Loucy (cell line): ENCODE measurements around the gene COLQ.

Source experiments
- H2AFZ ChIP-seq: fragments of 200-600 bp; sonication (generic); 2 replicates; pipeline ENCODE4 v1.6.0; 2016; ENCODE audit warnings: antibody characterized with exemption, mild to moderate bottlenecking, low read length, moderate library complexity
- H3F3A ChIP-seq: fragments of 200-600 bp; 2 replicates; pipeline ENCODE4 v1.6.0; 2016; ENCODE audit warnings: antibody characterized with exemption, low read depth, mild to moderate bottlenecking
- H3K27me3 ChIP-seq: fragments of 200-600 bp; sonication (generic); 2 replicates; pipeline ENCODE4 v1.6.1; 2014; ENCODE audit warnings: low read length, mild to moderate bottlenecking; ENCODE audit not compliant: insufficient read depth, poor library complexity, severe bottlenecking
- H3K36me3 ChIP-seq: fragments of 200-600 bp; sonication (generic); 2 replicates; pipeline ENCODE4 v1.6.1; 2016; ENCODE audit warnings: low read length; ENCODE audit not compliant: insufficient read depth
- H3K4me1 ChIP-seq: fragments of 200-600 bp; sonication (generic); 2 replicates; pipeline ENCODE4 v1.5.1; 2014; ENCODE audit warnings: low read length, mild to moderate bottlenecking; ENCODE audit not compliant: insufficient read depth, poor library complexity, severe bottlenecking
- H3K4me2 ChIP-seq: fragments of 200-600 bp; sonication (generic); 2 replicates; pipeline ENCODE4 v1.6.0; 2014; ENCODE audit warnings: antibody characterized with exemption, low read length, low read depth, mild to moderate bottlenecking; ENCODE audit not compliant: poor library complexity, severe bottlenecking
- H3K4me3 ChIP-seq: fragments of 200-600 bp; sonication (generic); 2 replicates; pipeline ENCODE4 v1.5.1; 2014; ENCODE audit warnings: low read length, mild to moderate bottlenecking, mixed read lengths; ENCODE audit not compliant: poor library complexity, severe bottlenecking
- H3K79me2 ChIP-seq: fragments of 200-600 bp; sonication (generic); 2 replicates; pipeline ENCODE4 v1.6.1; 2014; ENCODE audit warnings: low read length; ENCODE audit not compliant: insufficient read depth
- H3K9ac ChIP-seq: fragments of 200-600 bp; sonication (generic); 2 replicates; pipeline ENCODE4 v1.6.0; 2014; ENCODE audit warnings: mild to moderate bottlenecking, low read depth, low read length, moderate library complexity; ENCODE audit not compliant: poor library complexity, severe bottlenecking
- H3K9me2 ChIP-seq: fragments of 200-600 bp; sonication (generic); replicated peaks from 2 replicates; pipeline ENCODE4 v1.6.1; 2016; ENCODE audit warnings: low read depth, low read length, mixed read lengths
- H3K9me3 ChIP-seq: fragments of 200-600 bp; sonication (generic); 2 replicates; pipeline ENCODE4 v1.6.1; 2014; ENCODE audit warnings: mild to moderate bottlenecking, antibody characterized with exemption, low read length, low read depth; ENCODE audit not compliant: insufficient read depth
- H4K20me1 ChIP-seq: fragments of 200-600 bp; sonication (generic); 2 replicates; pipeline ENCODE4 v1.6.0; 2014; ENCODE audit warnings: antibody characterized with exemption, low read length, mild to moderate bottlenecking; ENCODE audit not compliant: insufficient read depth, poor library complexity, severe bottlenecking
- EZH2phosphoT487 ChIP-seq: fragments of 200-600 bp; IDR thresholded peaks from 2 replicates; pipeline ENCODE4 v1.6.1; 2018; ENCODE audit warnings: antibody characterized with exemption, mild to moderate bottlenecking, moderate library complexity, borderline replicate concordance
- TF ChIP-seq, protein P1 (sequence below): fragments of 200-600 bp; sonication (generic); conservative IDR thresholded peaks from 2 replicates; pipeline ENCODE4 v1.5.1; 2014; ENCODE audit warnings: mild to moderate bottlenecking, antibody characterized with exemption, low read length

Gene COLQ

DNA sequence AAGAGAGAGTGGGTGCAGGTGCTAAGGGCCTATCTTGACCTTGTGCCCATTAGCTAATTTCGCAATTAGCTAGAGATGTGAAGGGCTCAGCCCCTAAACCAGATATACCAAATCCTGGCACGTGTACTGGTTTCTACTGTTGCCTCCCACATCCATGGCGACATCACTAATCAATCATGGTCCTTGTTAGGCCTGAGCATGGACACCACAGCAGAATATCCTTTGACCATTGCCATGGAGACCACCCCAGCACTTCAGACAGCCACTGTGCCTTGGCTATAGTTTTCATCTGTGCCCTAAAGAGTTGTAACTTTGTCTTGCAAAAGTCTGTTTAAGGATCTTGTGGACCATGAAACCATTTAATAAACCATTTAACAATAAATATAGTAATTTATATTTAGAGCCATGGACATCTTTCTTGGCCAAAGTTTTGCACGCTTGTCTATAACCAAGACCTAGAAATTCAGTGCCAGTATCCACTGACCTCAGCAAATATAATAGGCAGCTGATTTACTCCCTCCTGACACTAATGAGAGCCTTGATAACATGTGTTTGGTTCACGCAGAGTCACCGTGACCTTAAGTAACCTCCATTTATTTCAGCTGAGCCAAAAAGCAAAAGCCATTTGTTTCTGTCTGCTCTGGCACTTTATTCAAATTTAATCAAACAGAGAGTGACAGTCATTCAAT is 43.4 kb downstream of the COLQ start:
- H3F3A ChIP-seq, result no peaks in the 10 kb centered on the region
- no peaks in the 10 kb centered on the region for H3K79me2 ChIP-seq
- no peaks in the 10 kb centered on the region for H3K36me3 ChIP-seq
- H3K27me3 ChIP-seq, result no peaks in the 10 kb centered on the region
- H3K4me3 ChIP-seq, result no peak overlapping the region
- no peak overlapping the region for H2AFZ ChIP-seq
- no peak overlapping the region for H3K9ac ChIP-seq
- no peaks in the 10 kb centered on the region for H3K9me3 ChIP-seq
- H3K4me2 ChIP-seq, result no peak overlapping the region
- no peak for TF ChIP-seq EZH2phosphoT487
- TF ChIP-seq, protein P1, sequence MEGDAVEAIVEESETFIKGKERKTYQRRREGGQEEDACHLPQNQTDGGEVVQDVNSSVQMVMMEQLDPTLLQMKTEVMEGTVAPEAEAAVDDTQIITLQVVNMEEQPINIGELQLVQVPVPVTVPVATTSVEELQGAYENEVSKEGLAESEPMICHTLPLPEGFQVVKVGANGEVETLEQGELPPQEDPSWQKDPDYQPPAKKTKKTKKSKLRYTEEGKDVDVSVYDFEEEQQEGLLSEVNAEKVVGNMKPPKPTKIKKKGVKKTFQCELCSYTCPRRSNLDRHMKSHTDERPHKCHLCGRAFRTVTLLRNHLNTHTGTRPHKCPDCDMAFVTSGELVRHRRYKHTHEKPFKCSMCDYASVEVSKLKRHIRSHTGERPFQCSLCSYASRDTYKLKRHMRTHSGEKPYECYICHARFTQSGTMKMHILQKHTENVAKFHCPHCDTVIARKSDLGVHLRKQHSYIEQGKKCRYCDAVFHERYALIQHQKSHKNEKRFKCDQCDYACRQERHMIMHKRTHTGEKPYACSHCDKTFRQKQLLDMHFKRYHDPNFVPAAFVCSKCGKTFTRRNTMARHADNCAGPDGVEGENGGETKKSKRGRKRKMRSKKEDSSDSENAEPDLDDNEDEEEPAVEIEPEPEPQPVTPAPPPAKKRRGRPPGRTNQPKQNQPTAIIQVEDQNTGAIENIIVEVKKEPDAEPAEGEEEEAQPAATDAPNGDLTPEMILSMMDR, result no peak
- no peaks in the 10 kb centered on the region for H3K9me2 ChIP-seq
- H4K20me1 ChIP-seq, result no peaks in the 10 kb centered on the region
- H3K4me1 ChIP-seq, result no peaks in the 10 kb centered on the region

- Histone ChIP-seq H3K9me2 (no peaks in the 10 kb centered on the region), H3K4me1 (no peaks in the 10 kb centered on the region), H2AFZ (no peak overlapping the region), H3K36me3 (no peaks in the 10 kb centered on the region), H3F3A (no peaks in the 10 kb centered on the region), H4K20me1 (no peaks in the 10 kb centered on the region), H3K27me3 (no peaks in the 10 kb centered on the region), H3K4me2 (no peak overlapping the region), H3K79me2 (no peaks in the 10 kb centered on the region), H3K9me3 (no peaks in the 10 kb centered on the region), H3K9ac (no peak overlapping the region), H3K4me3 (no peak overlapping the region)
- TF ChIP-seq EZH2phosphoT487, result no peak
- TF ChIP-seq, protein P1, result no peak
These were observed 45.1 kb downstream of the COLQ start for GRCh38 chr3:15476378-15476777.

- no peak overlapping the region for H3K4me3 ChIP-seq
- no peaks in the 10 kb centered on the region for H4K20me1 ChIP-seq
- H3K79me2 ChIP-seq, result no peaks in the 10 kb centered on the region
- H3K4me1 ChIP-seq, result no peaks in the 10 kb centered on the region
- no peaks in the 10 kb centered on the region for H3K27me3 ChIP-seq
- no peaks in the 10 kb centered on the region for H3K9me3 ChIP-seq
- no peak overlapping the region for H2AFZ ChIP-seq
- no peaks in the 10 kb centered on the region for H3K36me3 ChIP-seq
- no peak overlapping the region for H3K9ac ChIP-seq
- no peaks in the 10 kb centered on the region for H3K9me2 ChIP-seq
- no peaks in the 10 kb centered on the region for H3F3A ChIP-seq
- TF ChIP-seq, protein P1, result no peak
- TF ChIP-seq EZH2phosphoT487, result no peak
- no peak overlapping the region for H3K4me2 ChIP-seq
These were observed 46.3 kb downstream of the COLQ start for GRCh38 chr3:15475161-15475560.
